ENCODE data around the gene WDR81.
"Not testable (repeated sequence)": the region's sequence is repeated elsewhere in the genome, so short reads cannot be mapped to it uniquely, and the experiment has no call there.

WDR81 gene

DNA sequence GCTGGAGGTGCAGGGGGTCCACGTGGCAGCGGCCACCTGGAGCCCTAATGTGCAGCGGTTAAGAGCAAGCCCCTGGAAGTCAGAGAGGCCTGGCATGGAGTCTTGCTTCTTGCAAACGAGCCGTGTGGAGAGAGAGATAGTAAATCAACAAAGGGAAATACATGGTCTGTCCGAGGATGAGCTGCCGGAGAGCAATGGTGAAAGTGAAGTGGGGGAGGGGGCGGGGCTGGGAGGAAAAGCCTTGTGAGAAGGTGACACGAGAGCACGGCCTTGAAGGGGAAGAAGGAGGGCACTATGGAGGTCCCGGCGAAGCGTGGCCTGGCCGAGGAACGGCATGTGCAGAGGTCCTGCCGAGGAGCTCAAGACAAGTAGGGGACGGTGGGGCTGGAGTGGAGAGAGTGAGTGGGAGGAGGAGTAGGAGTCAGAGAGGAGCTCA, 31.3 kb downstream of the WDR81 start:
- DNase-seq: no peak

DNA sequence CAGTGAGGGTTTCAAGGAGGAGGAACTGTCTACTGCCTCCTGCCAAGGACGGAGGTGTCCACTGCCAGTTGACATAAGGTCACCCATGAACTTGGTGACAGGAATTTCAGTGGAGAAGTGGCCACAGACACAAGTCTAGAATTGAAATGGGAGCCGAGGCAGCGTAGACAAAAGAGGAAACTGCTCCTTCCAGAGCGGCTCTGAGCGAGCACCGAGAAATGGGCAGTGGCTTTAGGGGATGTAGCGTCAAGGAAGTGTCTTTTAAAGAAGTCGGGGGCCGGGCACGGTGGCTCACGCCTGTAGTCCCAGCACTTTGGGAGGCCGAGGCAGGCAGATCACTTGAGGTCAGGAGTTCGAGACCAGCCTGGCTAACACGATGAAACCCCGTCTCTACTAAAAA, 34.3 kb downstream of the WDR81 start:
- DNase-seq: no peak

DNA sequence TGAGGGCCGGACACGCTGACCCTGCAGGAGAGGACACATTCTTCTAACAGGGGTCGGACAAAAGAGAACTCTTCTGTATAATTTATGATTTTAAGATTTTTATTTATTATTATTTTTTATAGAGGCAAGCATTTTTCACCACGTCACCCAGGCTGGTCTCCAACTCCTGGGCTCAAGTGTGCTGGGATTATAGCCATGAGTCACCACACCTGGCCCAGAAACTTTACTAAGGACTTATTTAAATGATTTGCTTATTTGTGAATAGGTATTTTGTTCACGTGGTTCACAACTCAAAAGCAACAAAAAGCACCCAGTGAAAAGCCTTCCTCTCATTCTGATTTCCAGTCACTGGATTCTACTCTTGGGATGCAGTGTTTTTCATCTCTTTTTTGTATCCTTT, 35.0 kb downstream of the WDR81 start:
- no peak for DNase-seq

DNA sequence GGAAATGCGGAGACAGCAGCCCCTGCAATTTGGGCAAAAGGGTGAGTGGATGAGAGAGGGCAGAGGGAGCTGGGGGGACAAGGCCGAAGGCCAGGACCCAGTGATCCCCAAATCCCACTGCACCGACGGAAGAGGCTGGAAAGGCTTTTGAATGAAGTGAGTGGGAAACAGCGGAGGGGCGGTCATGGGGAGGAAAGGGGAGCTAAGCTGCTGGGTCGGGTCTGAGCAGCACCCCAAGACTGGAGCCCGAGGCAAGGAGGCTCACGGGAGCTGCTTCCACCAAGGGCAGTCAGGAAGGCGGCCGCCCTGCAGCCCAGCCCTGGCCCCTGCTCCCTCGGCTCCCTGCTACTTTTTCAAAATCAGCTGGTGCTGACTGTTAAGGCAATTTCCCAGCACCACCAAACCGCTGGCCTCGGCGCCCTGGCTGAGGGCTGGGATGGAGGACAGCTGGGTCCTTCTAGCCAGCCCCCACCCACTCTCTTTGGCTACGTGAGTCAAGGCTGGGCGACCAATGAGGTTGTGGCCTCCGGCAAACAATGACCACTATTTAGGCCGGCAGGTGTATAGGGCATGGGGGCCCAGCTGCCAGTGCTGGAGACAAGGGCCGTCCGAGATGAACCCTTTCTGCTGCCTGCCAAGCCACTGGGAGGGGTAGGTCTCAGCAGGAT, 37.9 kb downstream of the WDR81 start:
- no peak for DNase-seq

DNA sequence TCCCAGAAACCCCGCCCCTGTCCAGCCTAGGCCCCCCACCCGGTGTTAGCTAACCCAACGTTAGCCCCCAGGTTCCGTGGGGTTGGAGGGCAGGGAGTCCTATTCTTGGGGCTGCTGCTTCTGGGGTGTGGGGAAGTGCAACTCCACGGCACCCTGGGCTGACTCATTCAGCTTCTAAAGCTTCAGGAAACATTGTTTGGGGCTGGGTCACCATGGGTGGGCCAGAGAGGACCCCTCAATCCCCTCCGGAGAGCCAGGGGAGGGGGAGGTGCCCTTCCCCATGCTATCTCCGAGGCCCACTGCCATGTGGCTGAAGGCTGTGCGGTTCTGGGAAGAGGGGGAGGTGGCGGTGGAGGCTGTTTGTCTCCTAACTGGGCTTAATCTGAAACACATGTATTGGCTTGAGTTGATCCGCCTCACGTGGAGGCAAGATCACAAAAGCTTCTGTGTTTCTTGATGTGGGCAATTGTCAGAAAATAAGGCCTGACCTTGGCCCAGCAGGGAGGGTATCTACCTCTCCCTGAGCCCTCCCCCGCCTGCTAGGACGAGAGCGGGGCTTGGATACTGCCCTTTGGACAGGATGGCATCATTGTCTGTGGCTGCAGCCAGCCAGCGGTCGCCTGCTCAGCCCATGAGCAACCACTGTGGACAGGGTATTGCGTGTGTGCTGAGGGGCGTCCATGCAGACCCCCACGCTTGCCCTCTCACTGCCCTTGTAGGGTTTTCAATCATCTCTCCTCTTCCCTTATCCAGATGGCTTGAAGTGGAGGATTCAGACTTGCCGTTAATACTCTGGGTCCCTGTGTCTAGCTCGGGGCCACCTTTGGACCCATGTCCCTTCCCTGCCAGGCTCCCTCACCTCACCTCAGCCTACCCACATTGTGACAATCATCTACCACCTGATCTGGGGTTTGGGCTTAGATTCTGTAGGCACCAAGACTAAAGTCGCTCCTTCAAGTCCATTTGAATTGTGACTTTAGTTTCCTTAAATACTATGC, 38.7 kb downstream of the WDR81 start:
- no peak for DNase-seq

DNA sequence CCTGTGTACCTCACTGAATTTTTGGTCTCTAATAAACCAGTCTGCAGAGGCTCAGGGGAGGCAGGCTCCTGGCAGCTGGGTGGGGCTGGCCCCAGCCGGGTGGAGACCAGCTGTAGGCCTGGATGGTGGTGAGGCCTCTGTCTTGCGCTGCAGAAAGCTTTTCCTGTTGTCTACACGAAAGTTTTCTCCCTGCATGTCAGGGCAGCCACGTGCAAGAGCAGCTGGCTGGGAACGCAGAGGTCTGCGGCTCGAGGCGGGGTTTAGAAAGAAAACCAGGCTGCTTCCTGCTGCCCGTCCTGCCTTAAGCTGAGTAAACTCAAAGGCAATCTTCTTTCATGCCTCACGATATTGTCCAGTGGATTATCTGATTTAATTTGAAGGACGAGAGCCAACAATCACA, 39.8 kb downstream of the WDR81 start:
- peak; percentile 37 for DNase-seq

DNA sequence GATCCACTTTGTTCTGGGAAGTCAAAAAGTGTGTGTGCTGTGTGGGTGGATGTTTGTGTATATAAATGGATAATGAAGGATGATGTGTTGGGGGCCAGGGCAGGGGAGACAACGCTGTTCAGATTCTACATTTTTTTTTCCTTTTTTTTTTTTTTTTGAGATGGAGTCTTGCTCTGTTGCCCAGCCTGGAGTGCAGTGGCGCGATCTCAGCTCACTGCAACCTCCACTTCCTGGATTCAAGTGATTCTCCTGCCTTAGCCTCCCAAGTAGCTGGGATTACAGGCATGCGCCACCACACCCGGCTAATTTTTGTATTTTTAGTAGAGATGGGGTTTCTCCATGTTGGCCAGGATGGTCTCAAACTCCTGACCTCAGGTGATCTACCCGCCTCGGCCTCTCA, 40.2 kb downstream of the WDR81 start:
- not testable (repeated sequence) for DNase-seq

DNA sequence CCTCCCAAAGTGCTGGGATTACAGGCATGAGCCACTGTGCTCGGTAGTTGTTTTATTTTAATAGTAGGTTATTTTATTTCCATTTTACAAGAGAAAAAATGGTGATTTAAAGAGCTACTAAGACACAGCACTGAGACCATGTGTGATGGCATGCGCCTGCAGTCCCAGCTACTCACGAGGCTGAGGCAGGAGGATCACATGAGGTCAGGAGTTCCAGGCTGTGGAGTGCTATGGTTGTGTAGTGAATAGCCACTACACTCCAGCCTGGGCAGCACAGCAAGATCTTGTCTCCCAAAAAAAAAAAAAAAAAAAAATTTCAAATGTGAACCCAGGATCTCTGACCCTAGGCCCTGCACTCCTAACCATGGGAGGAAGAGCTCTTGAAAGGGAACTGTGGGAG, 41.1 kb downstream of the WDR81 start:
- DNase-seq: no peak

DNA sequence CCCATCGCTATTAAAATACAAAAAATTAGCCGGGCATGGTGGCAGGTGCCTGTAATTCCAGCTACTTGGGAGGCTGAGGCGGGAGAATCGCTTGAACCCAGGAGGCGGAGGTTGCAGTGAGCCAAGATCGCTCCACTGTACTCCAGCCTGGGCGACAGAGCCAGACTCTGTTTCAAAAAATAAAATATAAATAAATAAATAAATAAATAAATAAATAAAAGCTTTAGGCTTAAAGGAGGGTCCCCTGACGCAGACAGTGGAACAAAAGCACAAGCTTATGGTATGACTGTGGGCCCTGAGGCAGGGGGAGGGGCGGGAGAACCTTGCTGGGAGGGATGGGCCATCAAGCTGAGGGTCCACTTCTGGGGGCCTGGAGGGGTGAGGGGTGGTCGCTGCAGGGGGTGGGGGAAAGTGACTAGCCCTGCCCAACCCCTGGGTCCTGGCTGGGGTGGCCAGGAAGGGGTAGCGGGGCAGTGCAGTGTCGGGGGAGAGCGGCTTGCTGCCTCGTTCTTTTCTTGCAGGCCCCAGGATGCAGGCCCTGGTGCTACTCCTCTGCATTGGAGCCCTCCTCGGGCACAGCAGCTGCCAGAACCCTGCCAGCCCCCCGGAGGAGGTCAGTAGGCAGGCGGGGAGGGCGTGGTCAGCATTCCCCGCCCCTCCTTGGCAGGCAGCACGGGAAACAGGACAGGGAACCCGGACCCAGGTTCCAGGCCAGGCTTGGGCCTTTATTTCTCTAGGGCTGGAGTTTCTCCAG, 42.1 kb downstream of the WDR81 start:
- no peak for DNase-seq

DNA sequence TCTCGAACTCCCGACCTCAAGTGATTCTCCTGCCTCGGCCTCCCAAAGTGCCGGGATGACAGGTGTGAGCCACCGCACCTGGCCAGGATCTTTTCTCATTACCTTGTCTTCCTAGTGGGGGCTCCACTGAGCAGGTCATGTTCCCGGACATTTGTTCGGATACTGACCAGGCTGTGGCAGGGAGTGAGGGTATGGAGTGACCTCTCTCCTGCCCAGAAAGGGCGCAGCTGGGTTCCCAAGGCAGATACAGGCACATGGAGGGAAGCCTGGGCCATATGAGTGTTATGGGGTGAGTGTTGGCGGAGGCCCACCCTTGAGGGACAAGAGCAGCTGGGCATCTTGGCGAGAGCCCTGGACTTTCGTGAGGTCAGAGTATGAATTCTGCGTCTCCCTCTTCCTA, 42.9 kb downstream of the WDR81 start:
- no peak for DNase-seq

DNA sequence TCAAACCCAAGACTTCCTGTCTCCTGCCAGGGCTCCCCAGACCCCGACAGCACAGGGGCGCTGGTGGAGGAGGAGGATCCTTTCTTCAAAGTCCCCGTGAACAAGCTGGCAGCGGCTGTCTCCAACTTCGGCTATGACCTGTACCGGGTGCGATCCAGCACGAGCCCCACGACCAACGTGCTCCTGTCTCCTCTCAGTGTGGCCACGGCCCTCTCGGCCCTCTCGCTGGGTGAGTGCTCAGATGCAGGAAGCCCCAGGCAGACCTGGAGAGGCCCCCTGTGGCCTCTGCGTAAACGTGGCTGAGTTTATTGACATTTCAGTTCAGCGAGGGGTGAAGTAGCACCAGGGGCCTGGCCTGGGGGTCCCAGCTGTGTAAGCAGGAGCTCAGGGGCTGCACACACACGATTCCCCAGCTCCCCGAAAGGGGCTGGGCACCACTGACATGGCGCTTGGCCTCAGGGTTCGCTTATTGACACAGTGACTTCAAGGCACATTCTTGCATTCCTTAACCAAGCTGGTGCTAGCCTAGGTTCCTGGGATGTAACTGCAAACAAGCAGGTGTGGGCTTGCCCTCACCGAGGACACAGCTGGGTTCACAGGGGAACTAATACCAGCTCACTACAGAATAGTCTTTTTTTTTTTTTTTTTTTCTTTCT, 45.4 kb downstream of the WDR81 start:
- DNase-seq: peak; percentile 97

DNA sequence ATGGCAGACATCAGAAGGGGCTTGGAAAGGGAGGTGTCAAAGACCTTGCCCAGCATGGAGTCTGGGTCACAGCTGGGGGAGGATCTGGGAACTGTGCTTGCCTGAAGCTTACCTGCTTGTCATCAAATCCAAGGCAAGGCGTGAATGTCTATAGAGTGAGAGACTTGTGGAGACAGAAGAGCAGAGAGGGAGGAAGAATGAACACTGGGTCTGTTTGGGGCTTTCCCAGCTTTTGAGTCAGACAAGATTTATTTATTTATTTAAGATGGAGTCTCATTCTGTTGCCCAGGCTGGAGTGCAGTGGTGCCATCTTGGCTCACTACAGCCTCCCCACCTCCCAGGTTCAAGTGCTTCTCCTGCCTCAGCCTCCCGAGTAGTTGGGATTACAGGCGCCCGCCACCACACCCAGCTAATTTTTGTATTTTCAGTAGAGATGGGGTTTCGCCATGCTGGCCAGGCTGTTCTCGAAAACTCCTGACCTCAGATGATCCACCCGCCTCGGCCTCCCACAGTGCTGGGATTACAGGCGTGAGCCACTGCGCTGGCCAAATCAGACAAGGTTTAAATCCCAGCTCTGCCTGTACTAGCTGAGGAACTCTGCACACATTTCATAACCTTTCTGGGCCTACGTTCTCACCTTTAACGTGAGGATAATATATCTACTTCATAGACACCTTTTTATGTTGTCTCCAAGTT, 48.6 kb downstream of the WDR81 start:
- DNase-seq: not testable (repeated sequence)

DNA sequence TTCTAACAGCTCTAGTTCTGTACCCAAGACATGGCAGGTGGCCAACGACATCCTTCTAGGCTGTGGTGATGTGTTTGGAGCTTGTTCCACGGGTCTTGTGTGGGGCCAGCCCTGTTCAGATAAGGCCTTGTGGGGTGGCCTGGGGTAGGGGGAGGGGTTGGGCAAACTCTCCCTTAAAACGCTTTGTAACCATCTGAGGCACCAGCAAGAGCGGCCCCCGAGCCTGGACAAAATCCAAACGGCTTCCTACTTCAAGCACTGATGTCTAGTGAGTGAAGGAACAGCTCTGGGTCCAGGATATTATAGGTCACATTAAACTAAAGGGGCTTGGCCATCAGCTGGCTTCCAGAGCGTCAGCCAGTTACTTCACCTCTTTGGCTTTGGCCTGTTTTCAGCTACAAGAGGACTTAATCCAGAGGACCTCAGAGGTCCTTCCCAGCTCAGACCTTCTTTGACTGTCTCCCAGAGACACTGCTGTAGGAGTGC, 49.2 kb downstream of the WDR81 start:
- no peak for DNase-seq

DNA sequence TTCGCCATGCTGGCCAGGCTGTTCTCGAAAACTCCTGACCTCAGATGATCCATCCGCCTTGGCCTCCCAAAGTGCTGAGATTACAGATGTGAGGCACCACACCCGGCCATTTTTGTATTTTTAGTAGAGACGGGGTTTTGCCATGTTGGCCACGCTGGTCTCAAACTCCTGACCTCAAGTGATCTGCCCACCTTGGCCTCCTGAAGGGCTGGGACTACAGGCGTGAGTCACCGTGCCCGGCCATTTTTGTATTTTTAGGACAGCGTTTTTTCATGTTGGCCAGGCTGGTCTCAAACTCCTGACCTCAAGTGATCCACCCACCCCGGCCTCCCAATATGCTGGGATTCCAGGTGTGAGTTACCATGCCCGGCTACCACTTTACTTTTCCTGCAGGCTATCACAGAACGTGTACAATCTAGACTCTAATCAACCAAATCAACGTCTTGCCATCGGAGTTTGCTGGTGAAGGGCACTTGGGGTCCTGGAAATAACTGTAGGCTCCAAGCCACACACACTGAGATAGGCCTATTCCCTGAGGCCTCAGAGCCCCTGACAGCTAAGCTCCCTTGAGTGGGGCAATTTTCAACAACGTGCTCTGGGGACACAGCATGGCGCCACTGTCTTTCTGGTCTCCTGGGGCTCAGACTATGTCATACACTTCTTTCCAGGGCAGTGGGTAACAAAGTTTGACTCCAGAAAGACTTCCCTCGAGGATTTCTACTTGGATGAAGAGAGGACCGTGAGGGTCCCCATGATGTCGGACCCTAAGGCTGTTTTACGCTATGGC, 50.1 kb downstream of the WDR81 start:
- DNase-seq: no peak

DNA sequence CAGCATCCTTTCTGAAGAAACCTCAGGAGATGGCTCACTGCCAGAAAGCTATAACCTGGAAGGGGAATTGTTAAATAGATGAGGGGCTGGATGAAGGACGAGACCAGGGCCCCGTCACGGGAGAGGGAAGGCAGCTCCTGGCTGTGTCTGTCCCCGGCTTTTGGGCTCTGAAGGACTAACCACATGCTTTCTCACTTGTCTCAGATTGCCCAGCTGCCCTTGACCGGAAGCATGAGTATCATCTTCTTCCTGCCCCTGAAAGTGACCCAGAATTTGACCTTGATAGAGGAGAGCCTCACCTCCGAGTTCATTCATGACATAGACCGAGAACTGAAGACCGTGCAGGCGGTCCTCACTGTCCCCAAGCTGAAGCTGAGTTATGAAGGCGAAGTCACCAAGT, 51.8 kb downstream of the WDR81 start:
- DNase-seq: no peak

DNA sequence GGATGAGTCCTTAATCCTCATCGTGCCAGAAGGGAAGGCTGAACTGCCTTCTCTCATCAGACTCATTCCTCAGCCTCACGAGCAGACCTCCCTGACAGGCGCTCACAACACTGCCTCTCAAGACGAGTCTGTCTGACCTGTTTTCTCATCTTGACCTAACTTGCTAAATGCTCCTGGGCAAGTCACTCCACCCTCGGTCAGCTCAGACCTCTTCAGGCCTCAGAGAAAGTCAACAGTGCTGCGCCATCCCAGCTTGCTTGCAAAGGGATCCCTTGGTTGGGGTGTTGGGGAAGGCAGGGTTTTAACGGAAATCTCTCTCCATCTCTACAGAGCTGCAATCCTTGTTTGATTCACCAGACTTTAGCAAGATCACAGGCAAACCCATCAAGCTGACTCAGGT, 52.4 kb downstream of the WDR81 start:
- no peak for DNase-seq

DNA sequence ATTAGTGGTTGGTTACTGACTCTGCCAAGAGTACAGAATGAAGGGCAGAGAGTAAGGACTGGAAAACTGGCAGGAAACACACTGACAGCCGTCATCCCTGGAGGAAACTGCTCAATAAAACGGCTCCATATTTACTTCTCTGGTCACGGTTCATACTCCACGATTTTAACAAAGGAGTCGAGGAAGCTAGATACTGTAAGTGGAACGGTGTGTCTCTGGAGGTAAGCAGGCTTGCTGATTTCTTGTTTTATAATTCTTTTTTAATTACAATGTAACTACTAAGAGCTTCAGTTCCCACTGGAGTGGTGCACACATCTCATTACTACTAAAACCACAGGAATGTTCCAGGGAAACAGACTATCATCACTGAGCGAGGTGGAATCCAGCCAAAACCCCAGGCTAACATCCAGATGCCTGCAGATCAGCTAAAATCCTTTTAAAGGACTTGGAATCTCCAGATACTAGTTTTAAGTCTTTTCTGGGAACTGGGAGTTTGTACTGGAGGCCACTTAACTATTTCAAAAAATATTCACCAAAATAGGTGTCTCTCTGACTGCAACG, 55.1 kb downstream of the WDR81 start:
- no peak for DNase-seq

DNA sequence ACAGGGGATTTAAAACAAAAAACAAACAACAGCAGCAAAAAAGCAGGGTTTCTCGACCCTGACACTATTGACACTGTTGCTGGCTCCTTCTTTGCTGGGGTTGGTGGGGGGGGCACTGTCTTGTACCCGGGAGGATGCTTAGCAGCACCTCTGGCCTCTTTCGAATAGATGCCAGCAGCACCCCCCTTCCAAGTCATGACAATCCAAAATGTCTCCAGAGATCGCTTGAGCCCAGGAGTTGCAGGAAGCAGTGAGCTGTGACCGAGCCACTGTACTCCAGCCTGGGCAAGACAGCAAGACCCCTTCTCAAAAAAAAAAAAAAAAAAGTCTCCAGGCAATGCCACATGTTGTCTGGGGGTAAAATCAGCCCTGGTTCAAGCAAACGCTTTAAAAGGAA, 57.7 kb downstream of the WDR81 start:
- DNase-seq: no peak

DNA sequence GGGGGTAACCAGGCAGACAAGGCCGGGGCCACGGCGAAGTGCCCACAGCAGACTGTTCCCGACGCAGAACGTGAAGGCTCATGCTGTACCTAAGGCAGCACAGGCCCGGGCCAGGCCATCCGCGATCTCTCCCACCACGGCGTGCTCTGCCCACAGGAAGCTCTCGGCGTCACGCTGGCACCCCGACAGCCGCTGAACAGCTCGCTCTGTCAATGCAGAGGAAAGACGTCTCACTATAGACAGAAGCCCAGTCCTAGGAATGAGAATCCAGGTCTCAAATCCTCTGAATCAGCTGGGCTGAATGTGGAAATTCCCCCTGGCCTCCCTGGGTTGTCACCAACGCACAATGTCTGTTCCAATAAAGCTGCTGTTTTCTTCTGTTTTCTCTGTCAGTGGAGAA, 58.8 kb downstream of the WDR81 start:
- no peak for DNase-seq

DNA sequence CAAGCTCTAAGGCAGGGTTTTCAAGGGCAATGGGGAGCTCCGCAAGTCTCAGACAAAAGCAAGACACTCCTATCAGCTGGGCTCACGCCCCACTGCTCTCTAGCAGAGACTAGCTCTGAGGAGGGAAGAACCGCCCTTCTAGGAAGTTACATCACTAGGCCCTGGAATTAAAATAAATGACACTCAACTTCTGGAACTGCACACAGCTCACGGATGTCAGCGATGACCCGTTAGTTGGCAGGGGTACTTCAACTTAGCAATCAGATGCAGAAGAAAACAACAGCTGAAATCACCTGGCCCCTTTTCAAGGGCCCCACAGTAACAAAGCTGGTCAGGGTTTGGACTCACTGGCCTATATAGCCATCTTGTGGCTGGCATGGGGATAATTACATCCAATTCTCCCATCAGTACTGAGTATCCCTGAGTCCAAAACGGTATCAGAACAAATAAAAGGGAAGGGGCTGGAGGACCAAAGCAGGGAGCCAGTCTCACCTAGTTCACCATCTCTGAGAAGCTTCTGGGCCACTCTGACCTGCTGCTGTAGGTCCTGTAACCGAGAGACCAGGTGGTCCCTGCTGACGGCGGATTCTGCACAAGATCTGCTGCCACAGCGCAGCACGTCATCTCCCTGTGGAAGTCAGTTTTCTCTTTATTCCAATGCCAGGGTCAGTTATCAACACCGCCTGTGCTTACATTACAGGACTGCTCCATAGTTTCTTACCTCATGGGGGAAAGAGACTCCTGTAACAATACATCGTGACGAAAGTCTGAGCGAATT, 59.5 kb downstream of the WDR81 start:
- no peak for DNase-seq
